OCI-M2 (cell line): ENCODE measurements around the gene ANKRD7.

Experiments used
- DNase-seq: peaks from one replicate; lab custom pipeline; 2025; ENCODE audit not compliant: unreplicated experiment; lab: John Stamatoyannopoulos, UW

The ANKRD7 gene

GRCh38 chr7:118224521-118224920 is at the start of gene ANKRD7:
Gene ANKRD7, plus strand, starts transcription at chr7:118224704. Its CDS starts 127 bp downstream, at chr7:118224831.
- no peak for DNase-seq

- no peak for DNase-seq
These were observed 48.8 kb upstream of the ANKRD7 start for GRCh38 chr7:118175740-118176139.

GRCh38 chr7:118179191-118179590 is 45.3 kb upstream of the ANKRD7 start:
- DNase-seq, result no peak

- DNase-seq, result no peak
These were observed 41.7 kb upstream of the ANKRD7 start for GRCh38 chr7:118182593-118183427.

GRCh38 chr7:118183428-118183785 is 41.1 kb upstream of the ANKRD7 start:
- no peak for DNase-seq

- peak; percentile 98 for DNase-seq
These were observed 40.5 kb upstream of the ANKRD7 start, which contains the start of gene LSM8 for GRCh38 chr7:118183786-118184564. Gene LSM8, plus strand, starts transcription at chr7:118184164. Its CDS starts 60 bp downstream, at chr7:118184224.

GRCh38 chr7:118184565-118184940 is 40.0 kb upstream of the ANKRD7 start:
- no peak for DNase-seq

GRCh38 chr7:118185163-118185860 is 39.2 kb upstream of the ANKRD7 start:
- DNase-seq, result no peak

- no peak for DNase-seq
These were observed 38.0 kb upstream of the ANKRD7 start for GRCh38 chr7:118186501-118186900.

- DNase-seq, result no peak
These were observed 29.9 kb upstream of the ANKRD7 start for GRCh38 chr7:118194571-118194970.

- DNase-seq, result no peak
These were observed 28.5 kb upstream of the ANKRD7 start for GRCh38 chr7:118195837-118196474.

GRCh38 chr7:118202061-118202460 is 22.4 kb upstream of the ANKRD7 start:
- DNase-seq, result no peak

GRCh38 chr7:118214051-118214832 is 10.3 kb upstream of the ANKRD7 start:
- peak; percentile 58 for DNase-seq

GRCh38 chr7:118214833-118215182 is 9.7 kb upstream of the ANKRD7 start:
- no peak for DNase-seq

- DNase-seq, result no peak
These were observed 7.3 kb upstream of the ANKRD7 start for GRCh38 chr7:118217210-118217619.

GRCh38 chr7:118218413-118219156 is 5.9 kb upstream of the ANKRD7 start:
- no peak for DNase-seq

- DNase-seq, result no peak
These were observed 5.4 kb upstream of the ANKRD7 start for GRCh38 chr7:118219157-118219512.

GRCh38 chr7:118220583-118220982 is 3.9 kb upstream of the ANKRD7 start:
- no peak for DNase-seq

GRCh38 chr7:118222591-118222990 is 1.9 kb upstream of the ANKRD7 start:
- DNase-seq, result no peak

GRCh38 chr7:118232837-118233236 is 8.3 kb downstream of the ANKRD7 start:
- no peak for DNase-seq
